Smooth muscle cell (in vitro differentiated cells): ENCODE data around the gene FRMD4A. TPM values are rescaled to one million over a fixed set of nuclear protein-coding genes. Genes with fewer than 3 reads are reported as not detected.

Experiments used
- DNase-seq: peaks from one replicate; lab custom pipeline; 2025; ENCODE audit not compliant: unreplicated experiment; lab: John Stamatoyannopoulos, UW
- H2AFZ ChIP-seq: fragments of 200-600 bp; sonication (generic); 2 replicates; pipeline ENCODE4 v1.6.0; 2016; ENCODE audit warnings: antibody characterized with exemption, low read depth, mild to moderate bottlenecking
- H3F3A ChIP-seq: fragments of 200-600 bp; sonication (generic); 2 replicates; pipeline ENCODE4 v1.6.0; 2017; ENCODE audit warnings: antibody characterized with exemption, low read depth
- H3K27ac ChIP-seq: fragments of 200-600 bp; sonication (generic); 2 replicates; pipeline ENCODE4 v1.5.1; 2016; ENCODE audit warnings: low read depth, mild to moderate bottlenecking
- H3K27me3 ChIP-seq: fragments of 200-600 bp; sonication (generic); 2 replicates; pipeline ENCODE4 v1.6.1; 2016; ENCODE audit warnings: low read depth, mild to moderate bottlenecking
- H3K36me3 ChIP-seq: fragments of 200-600 bp; sonication (generic); 2 replicates; pipeline ENCODE4 v1.5.1; 2016; ENCODE audit warnings: low read depth
- H3K4me1 ChIP-seq: fragments of 200-600 bp; sonication (generic); 2 replicates; pipeline ENCODE4 v1.5.1; 2016; ENCODE audit warnings: low read depth
- H3K4me2 ChIP-seq: fragments of 200-600 bp; sonication (generic); 2 replicates; pipeline ENCODE4 v1.6.0; 2016; ENCODE audit warnings: mild to moderate bottlenecking
- H3K4me3 ChIP-seq: fragments of 200-600 bp; sonication (generic); 2 replicates; pipeline ENCODE4 v1.5.1; 2016; ENCODE audit warnings: mild to moderate bottlenecking
- H3K79me2 ChIP-seq: fragments of 200-600 bp; sonication (generic); 2 replicates; pipeline ENCODE4 v1.6.0; 2016; ENCODE audit warnings: low read depth, mild to moderate bottlenecking
- H3K9ac ChIP-seq: fragments of 200-600 bp; sonication (generic); 2 replicates; pipeline ENCODE4 v1.6.0; 2016; ENCODE audit warnings: low read depth
- H3K9me3 ChIP-seq: fragments of 200-600 bp; sonication (generic); replicated peaks from 2 replicates; pipeline ENCODE4 v1.5.1; 2016; ENCODE audit warnings: low read depth
- H4K20me1 ChIP-seq: fragments of 200-600 bp; sonication (generic); 2 replicates; pipeline ENCODE4 v1.6.0; 2016; ENCODE audit warnings: low read depth
- CTCF ChIP-seq: fragments of 200-600 bp; sonication (generic); IDR thresholded peaks from 2 replicates; pipeline ENCODE4 v1.5.1; 2017; ENCODE audit warnings: borderline replicate concordance, mild to moderate bottlenecking, antibody characterized with exemption; ENCODE audit not compliant: insufficient read depth, poor library complexity, severe bottlenecking
- WGBS: methylation state at CpG from one replicate; pipeline ENCODE4 v1.1.7; 2016; ENCODE audit warnings: low lambda C conversion rate; 5-methylcytosine and 5-hydroxymethylcytosine counted together
- polyA plus RNA-seq: library from polyadenylated mRNA; unstranded; fragments of >200 nt; fragmentation: Nextera tagmentation; extraction: Ambion mirVana; gene quantifications from 2 replicates; pipeline ENCODE4 v1.2.1, GENCODE V29; 2016
- total RNA-seq: library from RNA; depleted of rRNA; stranded (reverse); fragments of >200 nt; gene quantifications from 2 replicates; pipeline ENCODE4 v1.2.3, GENCODE V29; 2014

Gene FRMD4A
- total and polyA plus RNA-seq, 2 experiments from 2014 or later, result 3.0 to 5.4 TPM

- no peaks in the 10 kb centered on the region for H3F3A ChIP-seq
- H3K36me3 ChIP-seq, result no peaks in the 10 kb centered on the region
- no peak for TF ChIP-seq CTCF
- no peak overlapping the region for H3K9ac ChIP-seq
- no peak overlapping the region for H3K27ac ChIP-seq
- H3K79me2 ChIP-seq, result no peaks in the 10 kb centered on the region
- peaks cover 13% of the 10 kb centered on the region for H3K4me1 ChIP-seq
- H3K27me3 ChIP-seq, result peaks cover 31% of the 10 kb centered on the region
- no peaks in the 10 kb centered on the region for H4K20me1 ChIP-seq
- no peak overlapping the region for H2AFZ ChIP-seq
- no peaks in the 10 kb centered on the region for H3K9me3 ChIP-seq
- WGBS, result 93% methylated on average over 17 of the region's 17 CpGs
- H3K4me2 ChIP-seq, result no peak overlapping the region
- no peak for DNase-seq
- no peak overlapping the region for H3K4me3 ChIP-seq
These were observed 241.0 kb downstream of the FRMD4A start for GRCh38 chr10:14089556-14090292.

DNA sequence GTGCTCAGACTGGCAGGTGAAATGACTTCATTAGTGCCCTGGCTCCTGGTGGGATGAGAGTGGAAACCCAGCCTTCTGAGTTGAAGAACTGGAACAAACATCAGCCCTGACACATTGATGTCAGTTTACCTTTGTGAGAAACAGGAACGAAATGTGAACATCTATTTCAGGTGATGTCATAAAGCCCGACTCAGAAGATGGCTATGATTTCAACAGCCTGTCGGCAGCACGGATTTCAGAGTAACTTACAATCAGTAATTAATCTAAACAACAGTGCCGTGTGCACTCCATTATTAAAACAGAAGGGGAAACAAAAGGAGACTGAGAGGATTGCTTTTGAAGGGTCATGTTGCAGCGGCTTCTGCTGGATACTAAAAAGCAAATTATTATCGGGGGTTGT lies 243.2 kb downstream of the FRMD4A start:
- Histone ChIP-seq H2AFZ (no peak overlapping the region), H3K27ac (no peak overlapping the region), H3K9me3 (no peaks in the 10 kb centered on the region), H3K4me2 (no peak overlapping the region), H3K9ac (no peak overlapping the region), H3K79me2 (no peaks in the 10 kb centered on the region), H3K4me1 (peaks cover 13% of the 10 kb centered on the region), H3K4me3 (no peak overlapping the region), H4K20me1 (no peaks in the 10 kb centered on the region), H3K27me3 (peaks cover 45% of the 10 kb centered on the region), H3F3A (no peaks in the 10 kb centered on the region), H3K36me3 (no peaks in the 10 kb centered on the region)
- WGBS, result 77% methylated on average over 7 of the region's 7 CpGs
- TF ChIP-seq CTCF, result no peak
- DNase-seq, result no peak

- 51% methylated on average over 3 of the region's 3 CpGs for WGBS
- no peaks in the 10 kb centered on the region for H4K20me1 ChIP-seq
- no peak overlapping the region for H3K4me3 ChIP-seq
- H3K36me3 ChIP-seq, result no peaks in the 10 kb centered on the region
- no peak for TF ChIP-seq CTCF
- H3K9ac ChIP-seq, result no peak overlapping the region
- H3K4me2 ChIP-seq, result no peak overlapping the region
- H3F3A ChIP-seq, result no peaks in the 10 kb centered on the region
- no peak overlapping the region for H3K27ac ChIP-seq
- peaks cover 42% of the 10 kb centered on the region for H3K27me3 ChIP-seq
- DNase-seq, result no peak
- H2AFZ ChIP-seq, result no peak overlapping the region
- no peaks in the 10 kb centered on the region for H3K79me2 ChIP-seq
- peaks cover 13% of the 10 kb centered on the region for H3K4me1 ChIP-seq
- no peaks in the 10 kb centered on the region for H3K9me3 ChIP-seq
These were observed 244.1 kb downstream of the FRMD4A start for GRCh38 chr10:14086596-14086995.

- Histone ChIP-seq H3K27me3 (peaks cover 53% of the 10 kb centered on the region), H3K4me3 (no peak overlapping the region), H3F3A (no peaks in the 10 kb centered on the region), H3K27ac (no peak overlapping the region), H3K9me3 (no peaks in the 10 kb centered on the region), H3K36me3 (no peaks in the 10 kb centered on the region), H3K4me1 (peaks cover 13% of the 10 kb centered on the region), H3K9ac (no peak overlapping the region), H3K79me2 (no peaks in the 10 kb centered on the region), H2AFZ (no peak overlapping the region), H3K4me2 (no peak overlapping the region), H4K20me1 (no peaks in the 10 kb centered on the region)
- 91% methylated on average over 7 of the region's 7 CpGs for WGBS
- no peak for TF ChIP-seq CTCF
- no peak for DNase-seq
These were observed 245.8 kb downstream of the FRMD4A start for GRCh38 chr10:14084875-14085274.
